ENCODE results near the gene P3H1.
"Not testable (repeated sequence)": the region's sequence is repeated elsewhere in the genome, so short reads cannot be mapped to it uniquely, and the experiment has no call there.

The P3H1 gene

DNA sequence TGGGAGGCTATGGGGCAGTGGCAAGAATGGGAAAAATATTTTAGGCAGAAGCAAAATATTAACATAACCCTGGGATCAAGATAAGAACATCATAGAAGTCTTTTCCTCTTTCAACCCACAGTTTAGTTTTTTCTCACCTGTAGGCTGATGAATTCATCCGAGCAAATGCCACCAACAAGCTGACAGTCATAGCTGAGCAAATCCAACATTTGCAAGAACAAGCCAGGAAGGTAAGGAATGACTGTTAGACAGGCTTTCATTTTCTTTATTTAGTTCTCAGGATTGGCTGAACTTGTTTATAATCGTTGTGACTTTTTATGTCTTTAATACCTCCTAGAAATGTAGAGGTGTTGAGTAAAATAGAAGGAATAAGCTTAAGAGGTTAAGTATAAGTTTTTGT, 6.6 kb upstream of the P3H1 start:
- no peak for DNase-seq (ENCODE audit: low spot score)

DNA sequence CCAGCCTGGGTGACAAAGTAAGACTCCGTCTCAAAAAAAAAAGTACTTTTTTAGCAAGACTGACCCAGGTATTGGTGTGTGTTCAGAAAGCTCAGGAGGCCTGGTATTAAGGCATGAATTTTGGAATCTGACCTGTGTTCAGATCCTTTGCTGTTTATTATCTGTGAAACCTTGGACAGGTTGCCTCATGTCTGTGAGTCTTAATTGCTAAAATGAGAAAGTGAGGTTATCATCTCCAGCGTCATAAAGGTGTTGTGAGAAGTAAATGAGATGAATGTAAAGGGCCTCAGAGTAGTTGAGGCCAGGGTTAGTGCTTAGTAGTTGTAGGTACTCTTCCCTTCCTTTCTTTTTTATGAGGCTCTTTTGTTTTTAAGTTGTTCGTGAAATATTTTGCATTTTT, 3.0 kb upstream of the P3H1 start:
- no peak for DNase-seq (ENCODE audit: low spot score)

DNA sequence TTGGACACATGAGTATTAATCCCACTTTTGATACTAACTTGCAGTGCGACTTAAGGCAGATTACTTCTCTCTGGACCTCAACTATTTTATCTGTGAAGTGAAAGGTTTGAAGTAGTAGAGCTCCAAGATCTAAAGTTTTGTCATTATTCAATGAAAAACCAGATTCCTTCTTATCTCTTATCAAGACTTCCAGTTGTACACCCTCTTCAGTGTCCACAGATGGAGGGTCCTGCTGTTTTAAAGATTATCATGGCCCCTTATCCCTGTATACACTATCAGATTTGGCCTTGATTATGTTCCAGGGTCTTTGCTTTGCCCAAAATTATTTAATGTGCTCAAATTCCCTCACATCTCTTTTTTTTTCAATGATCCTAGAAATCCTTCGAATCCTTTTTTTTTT, 1.3 kb upstream of the P3H1 start:
- DNase-seq (ENCODE audit: low spot score) = no peak

DNA sequence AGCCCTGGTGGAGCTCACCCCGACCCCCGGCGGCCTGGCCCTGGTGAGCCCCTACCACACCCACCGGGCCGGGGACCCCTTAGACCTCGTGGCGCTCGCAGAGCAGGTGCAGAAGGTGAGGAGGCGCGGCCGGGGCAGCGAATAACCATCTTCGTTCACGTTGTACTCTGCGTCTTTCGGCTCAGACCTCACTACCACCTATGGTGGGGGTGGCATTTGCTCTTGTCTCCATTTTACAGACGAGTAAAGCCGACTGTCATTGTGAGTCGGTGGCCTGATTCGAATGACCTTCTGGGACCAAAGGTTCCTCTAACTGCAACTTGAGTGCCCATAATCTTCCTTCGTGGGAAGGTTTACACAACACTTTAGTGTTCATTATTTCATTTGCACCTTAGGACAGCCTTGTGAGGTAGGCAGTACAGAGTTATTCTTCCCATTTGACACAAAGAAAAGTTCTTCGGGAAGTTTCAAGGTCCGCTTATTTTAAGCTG, 727 bp upstream of the P3H1 start:
- no peak for DNase-seq (ENCODE audit: low spot score)

DNA sequence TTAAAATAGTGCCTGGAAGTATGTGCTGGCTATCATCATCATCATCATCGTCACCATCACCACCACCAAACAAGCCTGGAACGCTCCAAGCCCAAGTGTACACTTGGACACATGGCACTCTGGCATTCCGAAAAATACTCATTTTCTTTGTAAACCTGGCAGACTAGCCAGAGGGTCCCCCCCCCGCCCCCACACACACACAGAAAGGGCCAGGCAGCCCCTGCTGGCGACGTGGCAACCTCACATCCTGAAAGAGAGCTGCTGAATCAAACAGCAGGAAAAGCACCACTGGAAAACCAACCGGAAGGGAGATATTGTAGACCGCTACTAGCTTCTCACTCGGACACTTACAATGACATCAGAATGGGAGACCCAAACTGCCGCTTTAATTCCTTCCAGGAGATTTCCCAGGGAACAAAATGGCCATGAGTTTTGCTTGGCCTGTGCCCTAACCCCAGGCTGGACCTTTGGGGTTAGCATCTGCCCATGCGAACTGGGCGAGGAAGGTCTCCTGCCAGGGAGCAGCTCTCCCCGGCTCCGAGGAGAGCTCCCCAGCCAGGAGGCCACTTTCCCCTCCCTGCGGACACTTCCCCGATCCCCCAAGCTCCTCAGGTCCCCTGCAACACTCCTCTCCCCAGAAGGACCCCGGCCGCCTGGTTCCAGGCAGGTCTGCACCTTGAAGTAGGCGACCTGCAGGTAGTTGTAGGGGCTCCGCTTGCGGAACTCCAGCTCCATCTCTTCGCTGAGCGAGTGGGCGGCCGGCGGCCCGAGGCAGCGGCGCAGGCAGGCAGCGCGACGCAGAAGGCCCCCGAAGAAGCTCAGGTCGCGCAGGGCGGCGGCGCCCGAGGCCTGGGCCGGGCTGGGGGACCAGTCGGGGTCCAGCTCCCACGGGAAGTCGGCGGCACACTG, 742 bp downstream of the P3H1 start:
- DNase-seq (ENCODE audit: low spot score) = peak; percentile 61

DNA sequence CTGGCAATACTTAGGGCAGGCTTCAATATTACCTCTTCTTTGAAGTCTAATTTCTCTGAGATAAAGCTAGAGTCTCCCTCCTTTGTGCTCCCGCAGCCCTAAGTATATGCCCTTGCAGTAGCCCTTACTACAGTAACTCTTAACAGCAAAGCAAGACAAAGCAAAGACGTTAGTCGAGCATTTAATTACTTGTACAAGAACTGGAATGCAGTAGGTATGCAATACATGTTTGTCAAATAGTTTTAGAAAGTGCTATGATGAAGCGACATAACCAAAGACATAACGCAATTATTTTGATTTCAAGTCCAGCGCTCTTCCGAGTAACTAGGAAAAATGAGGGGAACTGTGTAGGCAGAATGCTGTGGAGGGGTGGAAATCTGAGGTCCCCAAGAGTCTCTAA, 1.6 kb downstream of the P3H1 start:
- no peak for DNase-seq (ENCODE audit: low spot score)

DNA sequence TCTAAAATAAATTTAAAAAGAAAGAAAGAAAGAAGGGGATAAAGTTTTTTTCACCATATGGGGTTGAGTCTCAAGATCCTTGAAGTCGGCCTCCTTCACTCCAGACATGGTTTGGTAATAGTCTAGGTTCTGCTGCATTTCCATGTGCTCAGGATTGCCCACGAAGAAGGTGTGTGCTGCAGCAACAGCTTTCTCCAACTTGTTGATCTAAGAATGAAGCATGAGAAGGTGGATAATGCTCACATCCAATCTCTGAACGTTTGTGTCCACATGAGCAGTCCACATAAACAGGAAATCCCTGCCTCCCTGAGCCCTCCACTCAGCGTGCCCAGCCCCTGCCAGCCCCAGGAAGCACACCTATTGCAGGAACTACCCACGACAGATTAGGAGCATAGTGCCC, 4.6 kb downstream of the P3H1 start:
- DNase-seq (ENCODE audit: low spot score) = no peak

DNA sequence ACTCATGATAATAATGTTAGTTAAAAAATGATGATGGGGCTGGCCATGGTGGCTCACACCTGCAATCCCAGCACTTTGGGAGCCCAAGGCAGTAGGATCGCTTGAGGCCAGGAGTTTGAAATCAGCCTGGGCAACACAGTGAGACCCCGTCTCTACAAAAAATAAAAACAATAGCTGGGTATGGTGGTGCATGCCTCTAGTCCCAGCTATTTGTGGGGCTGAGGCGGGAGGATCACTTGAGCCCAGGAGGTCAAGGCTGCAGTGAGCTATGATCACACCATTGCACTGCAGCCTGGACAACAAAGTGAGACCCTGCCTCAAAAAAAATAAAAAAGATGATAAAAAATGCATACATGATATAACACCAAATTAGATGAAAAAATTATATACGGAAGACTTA, 5.3 kb downstream of the P3H1 start:
- DNase-seq (ENCODE audit: low spot score) = no peak

DNA sequence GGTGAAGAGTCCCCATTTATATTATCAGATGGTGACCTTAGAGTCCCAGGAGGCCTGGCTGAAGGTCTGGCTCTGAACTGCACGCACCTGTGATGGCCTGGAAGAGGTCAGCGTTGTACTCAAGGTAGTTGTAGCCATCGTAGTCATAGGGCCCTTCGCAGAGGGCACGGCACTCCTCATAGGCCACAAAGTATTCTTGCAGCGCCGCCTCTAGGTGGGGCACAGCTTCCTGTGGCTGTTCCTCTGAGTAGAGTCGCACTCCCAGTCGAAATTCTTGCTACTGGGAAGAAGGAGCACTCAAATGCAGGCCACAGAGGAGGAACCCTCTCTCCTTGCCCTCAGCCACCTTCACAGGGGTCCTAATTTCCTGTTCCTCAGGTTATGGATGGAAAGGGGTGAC, 7.7 kb downstream of the P3H1 start:
- no peak for DNase-seq (ENCODE audit: low spot score)

DNA sequence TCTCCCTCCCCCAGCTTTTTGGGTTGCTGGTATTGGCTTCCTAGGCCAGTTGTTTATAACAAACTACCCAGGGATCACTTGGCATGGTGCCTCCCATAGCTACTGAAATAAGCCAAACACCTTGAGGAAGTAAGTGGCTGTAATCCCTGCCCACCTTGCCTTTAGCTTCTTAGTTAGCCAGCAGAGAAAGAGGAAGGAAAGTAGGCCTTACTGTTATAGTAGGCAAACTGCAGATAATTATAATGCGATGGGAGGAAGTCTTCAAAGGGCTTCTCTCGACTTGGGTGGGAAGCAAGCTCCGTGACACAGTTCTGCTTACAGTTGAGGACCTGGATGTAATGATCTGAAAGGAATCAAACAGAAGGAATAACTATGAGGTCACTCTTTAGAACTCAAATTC, 8.2 kb downstream of the P3H1 start:
- DNase-seq (ENCODE audit: low spot score) = no peak

DNA sequence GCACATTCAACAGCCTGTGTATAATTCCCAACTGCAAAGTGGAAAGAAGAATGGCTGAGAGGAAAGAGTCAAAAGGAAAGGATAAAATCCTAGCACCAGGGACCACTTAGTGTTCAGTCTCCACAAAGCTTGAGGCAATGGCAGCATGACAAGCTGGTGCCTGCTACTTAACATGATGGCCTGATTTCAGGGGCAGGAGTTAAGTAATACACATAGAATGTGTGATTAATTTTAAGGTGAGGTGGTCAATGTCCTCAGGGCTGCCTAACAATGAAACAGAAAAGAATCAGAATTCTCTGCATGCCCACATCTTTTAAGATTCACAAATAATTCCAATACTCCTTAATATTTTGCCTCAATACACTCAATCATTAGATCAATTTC, 8.9 kb downstream of the P3H1 start:
- no peak for DNase-seq (ENCODE audit: low spot score)

DNA sequence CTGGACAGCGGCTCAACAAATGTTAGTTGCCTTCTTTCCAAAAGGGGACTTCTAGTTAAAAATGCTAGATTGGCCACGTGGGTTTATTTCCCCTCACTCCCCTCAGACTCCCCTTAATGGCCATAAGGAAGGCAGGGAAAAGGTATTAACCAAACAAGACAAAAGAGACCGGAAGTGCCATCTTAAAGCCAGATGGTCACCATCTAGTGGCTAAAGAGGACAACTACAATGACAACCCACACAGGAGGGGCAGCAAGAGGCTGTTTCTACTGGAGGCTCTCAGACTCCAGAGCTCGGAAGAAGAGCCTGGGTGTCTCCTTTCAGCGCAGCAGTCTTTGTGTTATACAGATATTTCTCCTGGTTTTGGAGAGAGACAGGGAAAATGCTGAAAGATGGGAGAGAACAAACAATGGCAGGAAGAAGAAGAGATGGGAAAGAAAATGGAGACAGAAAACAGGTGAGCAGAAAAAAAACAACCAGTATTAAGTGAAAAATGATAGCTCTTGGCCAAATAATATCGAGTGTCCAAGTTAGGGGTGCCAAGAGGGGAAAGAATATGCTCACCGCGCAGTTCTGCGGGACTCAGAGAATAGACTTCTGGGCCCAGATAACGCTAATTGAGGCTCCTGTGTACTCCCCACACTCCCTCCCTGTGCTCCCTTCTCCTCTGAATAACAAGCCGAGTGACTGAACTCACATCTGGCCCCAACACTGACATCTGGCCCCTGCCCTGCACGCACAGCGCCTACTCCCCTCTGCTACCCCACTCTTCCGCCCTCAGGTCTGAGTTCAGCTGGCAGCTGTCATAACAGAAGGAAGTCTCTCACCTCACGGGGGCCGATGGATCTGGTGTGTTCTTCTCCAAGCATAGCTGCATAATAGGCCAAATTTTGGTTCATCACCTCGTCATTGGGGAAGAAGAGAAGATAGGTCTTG, 9.6 kb downstream of the P3H1 start:
- DNase-seq (ENCODE audit: low spot score) = peak; percentile 78

DNA sequence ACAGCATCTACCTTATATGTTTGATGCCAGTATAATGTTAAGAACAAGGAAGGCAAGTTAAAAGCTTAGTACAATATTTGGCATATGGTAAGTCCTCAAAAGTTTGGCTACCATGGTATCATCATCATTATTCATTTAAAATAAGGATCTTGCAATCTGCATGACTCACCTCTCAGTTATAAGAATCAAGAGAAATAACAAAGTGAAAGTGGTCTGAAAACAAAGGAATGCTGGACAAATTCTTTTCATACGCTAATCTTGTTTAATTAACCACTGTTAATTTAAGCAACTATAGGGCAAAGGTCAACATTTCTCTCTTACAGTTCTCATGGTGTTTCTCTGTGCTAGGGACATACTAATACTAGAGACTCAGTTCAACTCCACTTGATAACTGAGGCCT, 13.8 kb downstream of the P3H1 start:
- DNase-seq (ENCODE audit: low spot score) = no peak

DNA sequence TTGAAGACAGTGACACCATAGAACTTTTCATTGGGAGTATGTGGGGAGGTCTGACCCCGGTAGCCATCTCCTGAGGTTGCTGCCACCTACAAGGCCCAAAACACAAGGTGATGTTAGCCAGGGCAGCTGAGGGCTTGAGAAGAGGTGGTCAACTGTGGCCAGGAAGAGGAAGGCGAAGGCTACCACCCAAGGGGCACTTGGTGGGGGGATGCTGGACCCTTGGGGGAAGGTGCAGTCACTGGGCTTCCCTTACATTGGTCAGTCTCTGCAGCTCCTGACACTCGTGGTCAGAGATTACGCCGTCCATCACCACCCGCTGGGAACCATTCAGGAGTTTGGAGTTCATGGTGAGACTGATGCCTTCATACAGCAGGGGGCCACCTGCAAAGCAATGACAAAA, 14.5 kb downstream of the P3H1 start:
- no peak for DNase-seq (ENCODE audit: low spot score)

DNA sequence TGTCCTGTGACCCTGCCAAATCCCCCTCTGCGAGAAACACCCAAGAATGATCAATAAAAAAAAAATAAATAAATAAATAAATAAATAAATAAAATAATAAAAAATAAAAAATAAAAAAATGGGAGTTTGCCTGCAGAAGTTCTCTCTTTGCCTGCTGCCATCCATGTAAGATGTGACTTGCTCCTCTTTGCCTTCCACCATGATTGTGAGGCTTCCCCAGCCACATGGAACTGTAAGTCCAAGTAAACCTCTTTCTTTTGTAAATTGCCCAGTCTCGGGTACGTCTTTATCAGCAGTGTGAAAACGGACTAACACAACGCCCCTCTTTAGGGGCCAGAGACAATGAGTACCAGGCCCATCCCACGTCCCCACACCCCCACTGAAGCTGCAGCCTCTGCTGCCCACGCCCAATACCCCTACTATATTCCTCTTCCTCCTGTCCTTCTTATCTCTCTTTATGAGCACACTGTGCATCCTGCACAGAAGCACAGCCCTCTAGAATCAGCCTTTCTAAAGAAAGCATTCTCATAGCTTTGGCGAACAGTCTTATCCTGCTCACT, 15.2 kb downstream of the P3H1 start:
- DNase-seq (ENCODE audit: low spot score) = not testable (repeated sequence)

DNA sequence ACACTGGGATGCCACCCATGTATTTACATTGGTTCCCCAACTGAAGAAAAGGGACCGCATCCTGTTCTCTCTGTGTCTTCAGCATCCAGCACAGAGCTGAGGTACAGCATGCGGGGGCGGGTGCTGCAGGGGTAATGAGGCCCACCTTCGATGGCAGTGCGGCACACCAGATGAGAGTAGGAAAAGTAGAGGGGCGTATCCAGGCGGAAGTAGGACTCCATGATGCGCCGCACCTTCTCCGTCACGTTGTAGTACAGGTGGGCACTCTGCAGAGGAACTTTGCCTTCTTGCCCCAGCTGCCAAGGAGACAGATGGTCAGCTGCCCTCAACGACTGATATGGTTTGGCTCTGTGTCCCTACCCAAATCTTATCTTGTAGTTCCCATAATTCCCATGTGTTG, 16.8 kb downstream of the P3H1 start:
- DNase-seq (ENCODE audit: low spot score) = no peak

DNA sequence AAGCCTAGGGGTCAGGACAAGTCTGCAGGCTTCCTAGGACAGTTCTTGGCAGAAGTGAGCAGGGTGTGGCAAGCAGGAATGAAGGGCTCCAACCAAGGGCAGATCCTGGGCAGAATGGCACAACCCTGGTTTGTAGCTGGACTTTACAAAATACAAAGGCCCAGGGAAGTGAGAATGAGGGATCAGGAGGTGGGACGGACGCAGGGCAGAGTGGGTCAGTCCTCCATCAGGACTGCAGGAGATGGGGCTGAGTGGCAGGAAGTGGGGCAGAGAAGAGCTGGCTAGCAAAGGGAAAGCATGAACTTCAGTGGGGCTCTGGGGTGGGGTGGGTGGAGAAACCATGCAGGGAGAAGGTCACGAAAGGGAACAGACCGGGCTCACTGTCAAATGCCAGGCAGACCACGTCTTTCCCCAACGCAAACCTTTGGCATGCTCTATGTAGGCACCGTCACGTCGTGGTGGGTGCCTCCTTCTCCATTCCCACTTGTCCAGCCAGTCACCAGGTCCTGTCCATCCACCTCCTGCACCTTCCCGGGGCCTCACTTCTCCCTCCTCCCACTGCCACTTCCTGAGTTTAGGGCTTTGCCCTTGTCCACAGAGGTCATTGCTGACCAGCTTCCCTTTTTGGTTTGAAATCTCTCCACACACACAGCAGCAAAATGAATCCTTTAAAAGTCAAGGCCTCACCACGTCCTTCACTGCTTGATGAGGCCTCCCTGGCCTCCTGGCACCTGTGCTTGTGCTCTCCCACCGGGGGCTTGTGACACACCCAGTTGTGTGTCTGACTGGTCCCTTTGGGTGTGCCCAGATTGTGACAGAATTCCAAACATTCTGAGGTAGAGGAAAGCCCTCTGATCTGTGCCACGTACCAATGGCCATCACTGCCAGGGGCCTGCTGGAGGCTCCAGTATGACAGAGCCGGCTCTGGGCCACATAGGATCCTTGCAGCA, 18.1 kb downstream of the P3H1 start:
- DNase-seq (ENCODE audit: low spot score) = no peak

DNA sequence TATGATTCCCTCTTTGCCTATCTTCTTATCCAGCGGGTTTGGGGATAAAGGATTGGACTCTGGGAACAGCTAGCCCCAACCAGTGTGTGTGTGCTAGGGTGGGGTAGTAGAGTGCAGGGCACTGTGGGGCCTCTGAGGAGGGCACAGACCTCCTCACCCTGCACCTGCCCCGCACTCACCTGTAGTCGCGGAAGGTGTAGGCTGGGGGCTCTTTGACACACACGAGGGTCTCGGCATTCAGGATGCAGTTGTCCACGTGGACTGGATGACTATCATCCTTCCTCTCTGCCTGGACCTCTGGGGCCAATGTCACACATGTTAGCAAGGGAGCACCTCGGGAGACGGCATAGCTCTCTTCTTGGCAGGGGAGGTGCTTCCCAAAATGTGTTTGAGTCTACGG, 18.8 kb downstream of the P3H1 start:
- DNase-seq (ENCODE audit: low spot score) = no peak

DNA sequence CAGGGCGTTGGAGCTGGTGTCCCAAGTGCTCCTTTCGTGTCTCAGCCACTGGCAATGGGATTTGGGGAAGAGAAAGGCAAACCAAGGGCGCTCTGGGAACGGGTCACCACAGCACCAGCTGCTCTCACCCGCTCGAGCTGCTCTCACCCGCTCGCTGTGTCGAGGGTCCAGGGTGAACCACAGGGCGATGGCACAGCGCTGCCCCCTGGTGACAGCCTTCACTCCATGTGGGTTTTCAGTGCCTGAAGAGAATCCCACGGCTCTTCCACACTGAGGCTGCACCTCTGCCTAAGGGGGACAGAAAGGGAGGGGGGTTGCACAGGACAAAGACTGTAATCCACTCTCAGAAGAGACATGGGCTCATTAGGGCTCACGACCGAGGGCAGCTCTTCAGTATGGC, 19.7 kb downstream of the P3H1 start:
- peak; percentile 46 for DNase-seq (ENCODE audit: low spot score)

DNA sequence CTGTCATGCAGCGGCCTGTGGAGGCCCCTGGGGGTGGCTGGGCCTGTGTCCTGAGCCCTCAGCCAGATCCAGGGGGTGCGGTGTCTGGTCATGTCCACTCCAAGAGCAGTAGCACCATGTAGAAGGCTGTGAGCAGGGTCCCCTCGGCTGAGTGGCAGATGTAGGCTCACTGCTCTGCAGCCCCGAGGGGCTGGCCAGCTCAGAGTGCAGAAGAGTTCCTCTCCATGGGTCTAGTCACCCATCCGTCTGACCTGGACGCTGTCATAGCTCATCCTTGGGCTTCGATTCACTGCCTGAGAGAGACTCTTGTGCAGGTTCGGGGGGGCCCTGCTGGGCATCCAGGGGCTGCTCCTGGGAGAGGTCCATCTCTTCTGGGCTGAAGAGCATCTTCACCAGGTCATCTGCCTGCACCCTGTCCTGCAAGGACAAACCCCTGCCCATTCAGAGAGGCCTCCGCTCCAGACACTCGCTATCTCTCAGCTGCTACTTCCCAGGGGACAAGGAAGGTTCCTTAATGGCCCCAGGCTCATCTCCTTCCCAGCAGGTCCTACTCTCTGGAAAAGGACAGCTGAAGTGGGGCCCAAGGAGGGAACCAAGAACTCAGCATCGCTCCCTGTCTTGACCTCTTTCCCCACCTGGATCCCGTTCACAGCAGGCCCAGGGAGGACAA, 20.3 kb downstream of the P3H1 start:
- no peak for DNase-seq (ENCODE audit: low spot score)

DNA sequence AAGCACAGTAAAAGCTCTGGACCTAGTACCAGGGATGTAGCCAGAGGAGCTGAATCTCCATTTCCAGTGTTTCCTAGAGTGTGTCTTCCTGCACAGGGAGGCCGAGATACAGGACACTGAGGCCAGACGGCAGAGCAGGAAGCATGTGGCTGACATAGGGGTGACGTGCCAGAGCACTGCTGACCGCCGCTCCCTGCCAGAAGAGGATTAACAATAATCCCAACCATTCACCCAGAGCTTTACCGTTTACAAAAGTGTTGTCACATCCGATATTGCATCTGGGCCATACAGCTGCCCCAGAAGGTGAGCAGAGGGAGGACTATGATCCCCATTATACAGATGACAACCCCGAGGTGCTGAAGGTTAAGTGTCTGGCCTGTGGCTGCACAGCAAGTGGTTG, 21.0 kb downstream of the P3H1 start:
- no peak for DNase-seq (ENCODE audit: low spot score)
